ENCODE measurements around the gene CAPS. TPM values are rescaled to one million over a fixed set of nuclear protein-coding genes. Genes with fewer than 3 reads are reported as not detected.

Gene CAPS
- total RNA-seq, 6 experiments from 2014 or later, result 2.2 to 2.7 (median 2.3) TPM

GRCh38 chr19:5917431-5918107 is 3.5 kb downstream of the CAPS start:
- TF ChIP-seq, protein P1, sequence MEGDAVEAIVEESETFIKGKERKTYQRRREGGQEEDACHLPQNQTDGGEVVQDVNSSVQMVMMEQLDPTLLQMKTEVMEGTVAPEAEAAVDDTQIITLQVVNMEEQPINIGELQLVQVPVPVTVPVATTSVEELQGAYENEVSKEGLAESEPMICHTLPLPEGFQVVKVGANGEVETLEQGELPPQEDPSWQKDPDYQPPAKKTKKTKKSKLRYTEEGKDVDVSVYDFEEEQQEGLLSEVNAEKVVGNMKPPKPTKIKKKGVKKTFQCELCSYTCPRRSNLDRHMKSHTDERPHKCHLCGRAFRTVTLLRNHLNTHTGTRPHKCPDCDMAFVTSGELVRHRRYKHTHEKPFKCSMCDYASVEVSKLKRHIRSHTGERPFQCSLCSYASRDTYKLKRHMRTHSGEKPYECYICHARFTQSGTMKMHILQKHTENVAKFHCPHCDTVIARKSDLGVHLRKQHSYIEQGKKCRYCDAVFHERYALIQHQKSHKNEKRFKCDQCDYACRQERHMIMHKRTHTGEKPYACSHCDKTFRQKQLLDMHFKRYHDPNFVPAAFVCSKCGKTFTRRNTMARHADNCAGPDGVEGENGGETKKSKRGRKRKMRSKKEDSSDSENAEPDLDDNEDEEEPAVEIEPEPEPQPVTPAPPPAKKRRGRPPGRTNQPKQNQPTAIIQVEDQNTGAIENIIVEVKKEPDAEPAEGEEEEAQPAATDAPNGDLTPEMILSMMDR (IDR thresholded peaks at IDR 0.05), result no peak
- DNase-seq, result no peak
- peaks cover 7% of the 10 kb centered on the region; the same call in 1 of the 2 replicates for H3K4me1 Mint-ChIP-seq (ENCODE audit: low read depth)
- no peak overlapping the region for H3K4me3 Mint-ChIP-seq
- H3K27me3 Mint-ChIP-seq (ENCODE audit: insufficient read depth), result peaks cover 1% of the 10 kb centered on the region; the same call in 1 of the 2 replicates
- peaks cover 12% of the 10 kb centered on the region; the same call in 1 of the 2 replicates for H3K36me3 Mint-ChIP-seq (ENCODE audit: low read depth)
- no peak overlapping the region for H3K27ac Mint-ChIP-seq
- H3K9me3 Mint-ChIP-seq, result no peaks in the 10 kb centered on the region

- H3K36me3 Mint-ChIP-seq (ENCODE audit: low read depth), result peaks cover 12% of the 10 kb centered on the region
- H3K27me3 Mint-ChIP-seq (ENCODE audit: insufficient read depth), result peaks cover 3% of the 10 kb centered on the region; the same call in 1 of the 2 replicates
- no peak for DNase-seq
- peaks cover 7% of the 10 kb centered on the region; the same call in 1 of the 2 replicates for H3K4me1 Mint-ChIP-seq (ENCODE audit: low read depth)
- no peak overlapping the region for H3K4me3 Mint-ChIP-seq
- no peaks in the 10 kb centered on the region for H3K9me3 Mint-ChIP-seq
- no peak overlapping the region for H3K27ac Mint-ChIP-seq
- TF ChIP-seq, protein P1 (IDR thresholded peaks at IDR 0.05), result no peak
Observed at GRCh38 chr19:5918463-5919079, 4.5 kb downstream of the CAPS start.

- peaks cover 3% of the 10 kb centered on the region; the same call in 1 of the 2 replicates for H3K27me3 Mint-ChIP-seq (ENCODE audit: insufficient read depth)
- TF ChIP-seq, protein P1 (IDR thresholded peaks at IDR 0.05), result no peak
- no peak overlapping the region for H3K27ac Mint-ChIP-seq
- H3K4me1 Mint-ChIP-seq (ENCODE audit: low read depth), result 0 out of 2 replicates have a peak, but pooled peaks cover under 1% of the 10 kb centered on the region
- H3K4me3 Mint-ChIP-seq, result no peak overlapping the region
- H3K36me3 Mint-ChIP-seq (ENCODE audit: low read depth), result peaks cover 16% of the 10 kb centered on the region
- H3K9me3 Mint-ChIP-seq, result no peaks in the 10 kb centered on the region
- no peak for DNase-seq
Observed at GRCh38 chr19:5921516-5922160, 7.6 kb downstream of the CAPS start.

- Mint-ChIP-seq H3K27me3 (ENCODE audit: insufficient read depth) (peaks cover 3% of the 10 kb centered on the region; the same call in 1 of the 2 replicates), H3K4me3 (no peak overlapping the region), H3K4me1 (ENCODE audit: low read depth) (peaks cover 5% of the 10 kb centered on the region; the same call in 1 of the 2 replicates), H3K9me3 (no peaks in the 10 kb centered on the region), H3K27ac (no peak overlapping the region), H3K36me3 (ENCODE audit: low read depth) (peaks cover 16% of the 10 kb centered on the region)
- TF ChIP-seq, protein P1 (IDR thresholded peaks at IDR 0.05), result no peak
- no peak for DNase-seq
Observed at GRCh38 chr19:5922161-5922545, 8.1 kb downstream of the CAPS start.

GRCh38 chr19:5923356-5923755 is 9.3 kb downstream of the CAPS start:
- peaks cover 5% of the 10 kb centered on the region; the same call in 1 of the 2 replicates for H3K4me1 Mint-ChIP-seq (ENCODE audit: low read depth)
- peaks cover 3% of the 10 kb centered on the region; the same call in 1 of the 2 replicates for H3K27me3 Mint-ChIP-seq (ENCODE audit: insufficient read depth)
- H3K4me3 Mint-ChIP-seq, result no peak overlapping the region
- DNase-seq, result no peak
- H3K9me3 Mint-ChIP-seq, result no peaks in the 10 kb centered on the region
- H3K27ac Mint-ChIP-seq, result no peak overlapping the region
- peaks cover 21% of the 10 kb centered on the region for H3K36me3 Mint-ChIP-seq (ENCODE audit: low read depth)
- TF ChIP-seq, protein P1 (IDR thresholded peaks at IDR 0.05), result no peak

Data from HFFc6 (cell line).